HL-60 (cell line): Measurements from ENCODE around the gene PLXNB2.

Source experiments
- DNase-seq, 2 experiments: peaks; one replicate each; pipeline ENCODE4 v3.0.0-alpha.2; 2010 to 2020; ENCODE audit warnings: low read depth in 1 of 2, low spot score in 1 of 2
- H3K27ac ChIP-seq: fragments of 250-450 bp; sonication (Bioruptor Pico); replicated peaks from 2 replicates; pipeline ENCODE4 v1.5.1; 2020; ENCODE audit warnings: mild to moderate bottlenecking, moderate library complexity
- H3K27me3 ChIP-seq: fragments of 250-450 bp; sonication (Bioruptor Pico); 2 replicates; pipeline ENCODE4 v1.5.1; 2021; ENCODE audit warnings: mild to moderate bottlenecking, moderate library complexity; ENCODE audit not compliant: insufficient read depth, poor library complexity, severe bottlenecking
- H3K4me3 ChIP-seq: replicated peaks from 2 replicates; pipeline ENCODE4 v1.5.1; 2011; ENCODE audit warnings: mild to moderate bottlenecking, control low read depth, low read length; ENCODE audit not compliant: insufficient read depth
- GABPA ChIP-seq: IDR thresholded peaks from 2 replicates; pipeline ENCODE4 v1.6.1; 2012; ENCODE audit warnings: low read depth
- POLR2AphosphoS5 ChIP-seq: IDR thresholded peaks from 2 replicates; pipeline ENCODE4 v1.6.1; 2012; ENCODE audit warnings: low read depth
- REST ChIP-seq: IDR thresholded peaks from 2 replicates; pipeline ENCODE4 v1.6.1; 2012; ENCODE audit warnings: low read depth; ENCODE audit not compliant: insufficient replicate concordance
- SPI1 ChIP-seq: IDR thresholded peaks from 2 replicates; pipeline ENCODE4 v1.6.1; 2012; ENCODE audit warnings: low read depth, mild to moderate bottlenecking, borderline replicate concordance
- TF ChIP-seq, protein P1 (sequence below): IDR thresholded peaks from one replicate; pipeline ENCODE4 v1.5.1; 2011; ENCODE audit warnings: low read length, control low read depth, inconsistent platforms; ENCODE audit not compliant: insufficient read depth

PLXNB2 gene

GRCh38 chr22:50311606-50312351 lies 4.3 kb upstream of the PLXNB2 start:
- H3K27ac ChIP-seq, result no peak overlapping the region
- no peak for DNase-seq
- no peak overlapping the region for H3K4me3 ChIP-seq
- no peaks in the 10 kb centered on the region for H3K27me3 ChIP-seq
- TF ChIP-seq REST (no peak), GABPA (no peak), SPI1 (no peak), POLR2AphosphoS5 (no peak)
- TF ChIP-seq, protein P1, sequence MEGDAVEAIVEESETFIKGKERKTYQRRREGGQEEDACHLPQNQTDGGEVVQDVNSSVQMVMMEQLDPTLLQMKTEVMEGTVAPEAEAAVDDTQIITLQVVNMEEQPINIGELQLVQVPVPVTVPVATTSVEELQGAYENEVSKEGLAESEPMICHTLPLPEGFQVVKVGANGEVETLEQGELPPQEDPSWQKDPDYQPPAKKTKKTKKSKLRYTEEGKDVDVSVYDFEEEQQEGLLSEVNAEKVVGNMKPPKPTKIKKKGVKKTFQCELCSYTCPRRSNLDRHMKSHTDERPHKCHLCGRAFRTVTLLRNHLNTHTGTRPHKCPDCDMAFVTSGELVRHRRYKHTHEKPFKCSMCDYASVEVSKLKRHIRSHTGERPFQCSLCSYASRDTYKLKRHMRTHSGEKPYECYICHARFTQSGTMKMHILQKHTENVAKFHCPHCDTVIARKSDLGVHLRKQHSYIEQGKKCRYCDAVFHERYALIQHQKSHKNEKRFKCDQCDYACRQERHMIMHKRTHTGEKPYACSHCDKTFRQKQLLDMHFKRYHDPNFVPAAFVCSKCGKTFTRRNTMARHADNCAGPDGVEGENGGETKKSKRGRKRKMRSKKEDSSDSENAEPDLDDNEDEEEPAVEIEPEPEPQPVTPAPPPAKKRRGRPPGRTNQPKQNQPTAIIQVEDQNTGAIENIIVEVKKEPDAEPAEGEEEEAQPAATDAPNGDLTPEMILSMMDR, result no peak

DNA sequence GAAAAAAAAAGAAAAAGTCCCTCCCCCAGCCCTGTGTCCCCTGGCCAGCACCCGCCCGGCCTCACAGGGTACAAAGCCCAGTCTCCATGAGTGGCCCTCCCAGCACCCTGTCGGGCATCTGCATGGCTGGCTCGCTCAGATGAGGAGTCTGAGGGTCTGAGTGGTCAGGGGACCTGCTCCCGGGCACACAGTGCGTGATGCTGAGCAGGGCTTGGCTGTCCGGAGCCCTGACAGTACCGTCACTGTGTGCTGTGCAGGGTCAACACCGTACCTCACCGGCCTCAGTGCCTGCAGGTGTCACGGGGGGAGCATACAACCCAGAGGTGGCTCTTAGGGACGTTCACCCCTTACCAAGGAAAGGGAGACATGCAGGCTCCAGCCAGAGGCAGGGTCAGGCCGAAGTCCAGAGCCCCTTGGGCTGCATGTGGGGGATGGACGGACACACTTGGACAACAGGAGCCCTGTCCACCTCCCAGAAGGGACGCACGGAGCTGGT lies 3.6 kb upstream of the PLXNB2 start:
- TF ChIP-seq, protein P1, result no peak
- H3K27ac ChIP-seq, result no peak overlapping the region
- no peak for DNase-seq
- no peak overlapping the region for H3K4me3 ChIP-seq
- no peaks in the 10 kb centered on the region for H3K27me3 ChIP-seq

DNA sequence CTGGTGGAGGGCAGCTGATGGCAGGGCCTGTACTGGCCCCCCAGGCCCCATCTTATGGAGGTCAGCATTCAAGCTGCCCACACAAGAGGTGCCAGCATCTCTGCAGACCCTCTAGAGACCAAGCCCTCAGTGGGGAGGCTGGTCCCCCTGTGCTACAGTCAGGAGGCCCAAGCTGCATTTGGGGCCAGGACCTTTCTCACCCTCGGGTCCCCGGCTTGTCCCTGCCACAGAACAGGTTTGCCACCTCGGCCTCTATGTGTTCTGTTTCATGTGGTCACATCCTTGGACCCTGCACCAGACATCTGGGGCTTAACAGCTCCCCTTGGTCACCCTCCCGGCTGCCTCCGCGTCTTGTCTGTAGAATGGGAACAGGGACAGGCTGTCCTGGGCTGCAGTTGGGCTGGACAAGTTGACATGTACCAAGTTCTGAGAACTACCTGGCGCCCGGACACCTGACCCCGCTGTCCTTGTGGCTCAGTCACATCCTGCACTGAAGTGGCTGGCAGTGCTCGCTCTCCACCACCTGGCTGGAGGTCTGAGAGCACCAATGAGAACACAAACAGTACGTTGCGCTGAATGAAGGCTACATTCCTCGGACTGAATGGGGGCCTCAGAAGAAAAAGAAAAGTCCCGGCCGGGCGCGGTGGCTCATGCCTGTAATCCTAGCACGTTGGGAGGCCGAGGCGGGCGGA lies 2.7 kb upstream of the PLXNB2 start:
- no peak overlapping the region for H3K4me3 ChIP-seq
- no peak overlapping the region for H3K27ac ChIP-seq
- TF ChIP-seq, protein P1, result no peak
- TF ChIP-seq POLR2AphosphoS5 (no peak), SPI1 (no peak), GABPA (no peak), REST (no peak)
- no peaks in the 10 kb centered on the region for H3K27me3 ChIP-seq
- no peak for DNase-seq

- Histone ChIP-seq H3K27me3 (no peaks in the 10 kb centered on the region), H3K4me3 (no peak overlapping the region), H3K27ac (no peak overlapping the region)
- no peak for DNase-seq
- TF ChIP-seq GABPA, result no peak
- TF ChIP-seq REST, result no peak
- no peak for TF ChIP-seq POLR2AphosphoS5
- no peak for TF ChIP-seq SPI1
- TF ChIP-seq, protein P1, result no peak
Measured at GRCh38 chr22:50309601-50309991, 2.1 kb upstream of the PLXNB2 start.
